Tibial nerve (tissue), 4 donors: ENCODE results near the gene COA5.

Experiments used
- CTCF ChIP-seq, 5 experiments: fragments of 200-600 bp in 3 of 5; fragments of 450-650 bp in 2 of 5; sonication (generic) in 3 of 5; IDR thresholded peaks; one replicate each; pipeline ENCODE4 v1.5.1; 2016 to 2019; ENCODE audit warnings: antibody characterized with exemption in 5 of 5, mild to moderate bottlenecking in 3 of 5, moderate library complexity in 2 of 5
- EP300 ChIP-seq, 2 donors: sonication (generic); formaldehyde crosslinking; IDR thresholded peaks; one replicate each; pipeline ENCODE4 v1.6.1; 2017; ENCODE audit warnings: antibody characterized with exemption in 2 of 2, mild to moderate bottlenecking in 1 of 2

- TF ChIP-seq CTCF (IDR thresholded peaks at IDR 0.05) (no peak), EP300 (IDR thresholded peaks at IDR 0.05) (no peak)
Measured at GRCh38 chr2:98580656-98581284, 27.5 kb downstream of the COA5 start.
